AG09319 (cell line): ENCODE results near the gene RYR3.

Experiments used
- DNase-seq: peaks from one replicate; pipeline ENCODE4 v3.0.0-alpha.2; 2010; ENCODE audit warnings: low read depth; ENCODE audit errors: extremely low read depth
- TF ChIP-seq, protein P1 (sequence below): IDR thresholded peaks from 2 replicates; pipeline ENCODE4 v1.5.1; 2011; ENCODE audit warnings: low read depth, mild to moderate bottlenecking, inconsistent platforms, low read length, moderate library complexity

Gene RYR3

DNA sequence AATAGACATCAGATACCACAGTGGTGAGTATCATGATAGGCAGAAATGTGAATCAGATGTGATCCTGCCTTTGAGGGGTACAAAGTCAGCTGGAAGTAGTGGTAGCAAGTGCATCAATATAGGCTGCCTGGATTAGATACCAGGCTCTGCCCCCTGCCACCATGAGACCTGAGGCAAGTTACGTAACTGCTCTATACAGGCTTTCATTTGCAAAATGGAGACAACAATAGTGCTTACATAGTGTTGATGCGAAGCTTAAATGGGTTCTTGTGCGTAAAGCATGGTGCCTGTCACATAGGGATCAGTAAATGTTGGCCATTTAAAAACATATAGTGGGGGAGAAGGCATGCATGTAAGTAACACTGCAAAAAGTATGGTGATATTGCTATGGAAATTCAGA is 158.0 kb downstream of the RYR3 start:
- DNase-seq = no peak

DNA sequence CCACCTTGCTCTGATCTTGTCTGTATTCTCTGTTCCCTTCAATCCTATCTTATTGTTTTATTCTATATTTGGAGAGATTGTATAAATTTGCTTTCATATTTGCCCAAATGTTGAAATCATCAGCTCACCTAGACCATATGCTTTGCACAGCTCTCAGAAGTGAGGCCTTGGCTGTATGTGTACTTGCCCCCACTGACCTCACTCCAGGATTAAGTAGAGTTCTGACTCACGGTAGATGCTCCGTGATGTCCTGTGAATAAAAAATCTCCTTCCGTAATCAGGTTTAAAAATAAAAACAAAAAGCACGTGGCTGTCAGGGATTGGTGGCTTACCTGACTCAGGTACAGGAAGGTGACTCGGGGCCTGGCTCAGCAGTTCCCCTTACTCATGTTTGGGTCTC is 162.2 kb downstream of the RYR3 start:
- DNase-seq = no peak
- TF ChIP-seq, protein P1, sequence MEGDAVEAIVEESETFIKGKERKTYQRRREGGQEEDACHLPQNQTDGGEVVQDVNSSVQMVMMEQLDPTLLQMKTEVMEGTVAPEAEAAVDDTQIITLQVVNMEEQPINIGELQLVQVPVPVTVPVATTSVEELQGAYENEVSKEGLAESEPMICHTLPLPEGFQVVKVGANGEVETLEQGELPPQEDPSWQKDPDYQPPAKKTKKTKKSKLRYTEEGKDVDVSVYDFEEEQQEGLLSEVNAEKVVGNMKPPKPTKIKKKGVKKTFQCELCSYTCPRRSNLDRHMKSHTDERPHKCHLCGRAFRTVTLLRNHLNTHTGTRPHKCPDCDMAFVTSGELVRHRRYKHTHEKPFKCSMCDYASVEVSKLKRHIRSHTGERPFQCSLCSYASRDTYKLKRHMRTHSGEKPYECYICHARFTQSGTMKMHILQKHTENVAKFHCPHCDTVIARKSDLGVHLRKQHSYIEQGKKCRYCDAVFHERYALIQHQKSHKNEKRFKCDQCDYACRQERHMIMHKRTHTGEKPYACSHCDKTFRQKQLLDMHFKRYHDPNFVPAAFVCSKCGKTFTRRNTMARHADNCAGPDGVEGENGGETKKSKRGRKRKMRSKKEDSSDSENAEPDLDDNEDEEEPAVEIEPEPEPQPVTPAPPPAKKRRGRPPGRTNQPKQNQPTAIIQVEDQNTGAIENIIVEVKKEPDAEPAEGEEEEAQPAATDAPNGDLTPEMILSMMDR = no peak

More for the DNA sequence above, 158.0 kb downstream of the RYR3 start:
- TF ChIP-seq, protein P1 = no peak

DNA sequence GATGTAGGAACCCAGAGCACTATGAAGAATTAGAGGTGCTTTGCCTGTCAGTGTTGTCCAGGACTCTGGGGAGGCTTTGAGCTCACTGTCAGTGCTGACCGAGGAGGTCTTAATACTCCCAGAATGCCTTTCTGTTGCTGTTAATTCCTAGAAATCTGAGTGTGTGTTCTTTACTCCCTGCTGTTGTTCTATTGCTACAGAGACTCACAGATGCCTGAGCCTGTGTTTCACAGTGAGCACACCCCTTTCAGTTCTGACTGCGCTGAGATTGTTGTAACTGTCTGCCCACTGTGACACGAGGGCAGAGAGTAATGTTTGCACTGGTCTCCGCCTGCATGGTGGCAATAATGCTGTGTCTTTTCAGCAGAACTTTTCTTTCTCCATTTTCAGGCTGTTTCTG is 162.9 kb downstream of the RYR3 start:
- no peak for DNase-seq
- TF ChIP-seq, protein P1 = no peak

DNA sequence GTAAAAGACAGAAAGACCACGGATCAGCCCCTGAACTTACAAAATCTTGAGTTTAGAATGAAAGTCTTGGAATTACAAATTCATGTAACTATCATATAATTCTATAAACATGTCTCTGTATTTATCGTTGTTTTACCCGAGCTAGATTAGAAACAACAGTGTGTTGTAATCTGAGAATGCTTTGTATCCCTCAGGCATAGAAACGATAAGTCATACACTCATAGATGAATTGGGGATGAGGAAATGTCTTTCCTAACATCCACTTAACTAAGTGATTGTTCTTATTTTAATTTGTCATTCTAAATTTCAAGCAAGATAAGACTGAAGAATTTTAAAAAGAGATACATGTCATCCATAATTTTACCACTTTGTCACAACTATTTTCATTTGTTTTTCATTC is 165.3 kb downstream of the RYR3 start:
- no peak for DNase-seq
- TF ChIP-seq, protein P1 = no peak

DNA sequence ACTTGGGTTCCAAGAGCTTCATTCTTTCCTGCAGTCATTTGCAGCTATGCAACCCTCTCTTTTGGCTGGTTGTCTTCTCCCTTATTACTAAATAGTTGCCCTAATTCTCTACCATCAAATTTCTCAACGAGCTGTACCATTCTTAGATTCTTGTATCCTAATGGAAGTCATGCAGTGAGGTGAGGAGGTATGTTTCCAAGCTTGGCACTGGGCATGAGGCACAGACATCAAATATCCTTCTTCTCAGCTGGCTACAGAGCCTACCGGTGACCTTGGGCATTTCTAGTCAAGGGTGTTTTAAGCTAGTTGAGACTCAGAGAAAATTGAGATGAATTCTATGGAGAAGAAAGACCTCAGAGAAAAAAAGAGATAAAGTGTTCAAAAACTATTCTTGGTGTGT is 166.1 kb downstream of the RYR3 start:
- no peak for DNase-seq
- TF ChIP-seq, protein P1 = no peak

DNA sequence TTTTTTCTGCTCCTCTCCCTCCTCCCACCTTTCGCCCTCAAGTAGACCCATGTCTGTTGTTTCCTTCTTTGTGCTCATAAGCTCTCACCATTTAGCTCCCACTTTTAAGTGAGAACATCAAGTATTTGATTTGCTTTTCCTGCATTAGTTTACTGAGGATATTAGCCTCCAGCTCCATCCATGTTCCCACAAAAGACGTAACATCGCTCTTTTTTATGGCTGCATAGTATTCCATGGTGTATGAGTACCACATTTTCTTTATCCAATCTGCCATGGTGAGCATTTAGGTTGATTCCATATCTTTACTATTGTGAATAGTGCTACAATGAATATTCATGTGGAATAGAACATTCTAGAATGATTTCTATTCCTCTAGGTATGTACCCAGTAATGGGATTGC is 178.6 kb downstream of the RYR3 start:
- DNase-seq = no peak
- TF ChIP-seq, protein P1 = no peak

DNA sequence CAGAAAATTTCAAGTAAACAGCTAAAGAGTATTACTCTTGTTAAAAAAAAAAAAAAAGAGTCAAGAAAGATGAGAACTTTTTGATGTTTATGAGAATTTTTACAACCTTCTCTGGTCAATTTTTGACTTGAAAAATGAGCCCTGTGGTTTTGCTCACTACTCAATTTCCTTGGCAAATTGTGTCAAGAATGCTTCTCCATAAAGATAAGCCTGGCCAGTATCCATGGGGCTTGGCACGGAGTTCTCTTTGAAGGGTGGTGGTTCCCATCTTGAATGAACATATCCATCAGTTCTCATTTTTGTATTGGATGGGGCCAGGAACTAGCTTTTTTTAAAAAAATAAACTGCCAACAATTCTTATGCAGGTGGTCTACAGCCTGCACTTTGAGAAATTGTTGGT is 179.9 kb downstream of the RYR3 start:
- DNase-seq = no peak
- TF ChIP-seq, protein P1 = no peak
